OCI-LY1 (cell line): ENCODE results near the gene KCNT2.

Experiments used
- H2AFZ ChIP-seq: fragments of 200-600 bp; sonication (generic), shearing (Covaris generic); 2 replicates; pipeline ENCODE4 v1.6.0; 2014; ENCODE audit warnings: antibody characterized with exemption, mild to moderate bottlenecking, low read length
- H3F3A ChIP-seq: fragments of 200-600 bp; sonication (generic), shearing (Covaris generic); 2 replicates; pipeline ENCODE4 v1.6.0; 2014; ENCODE audit warnings: mild to moderate bottlenecking, antibody characterized with exemption, low read length, moderate library complexity; ENCODE audit not compliant: insufficient read depth
- H3K27ac ChIP-seq: fragments of 200-600 bp; sonication (generic); 2 replicates; pipeline ENCODE4 v1.5.1; 2014; ENCODE audit warnings: low read length, mixed run types, mild to moderate bottlenecking, low read depth; ENCODE audit not compliant: poor library complexity, severe bottlenecking
- H3K27me3 ChIP-seq: fragments of 200-600 bp; sonication (generic); 2 replicates; pipeline ENCODE4 v1.6.0; 2014; ENCODE audit warnings: antibody characterized with exemption, mild to moderate bottlenecking, low read length, moderate library complexity; ENCODE audit not compliant: insufficient read depth
- H3K36me3 ChIP-seq: fragments of 200-600 bp; sonication (generic); 2 replicates; pipeline ENCODE4 v1.6.1; 2014; ENCODE audit warnings: mild to moderate bottlenecking, antibody characterized with exemption, low read length, moderate library complexity, mixed read lengths; ENCODE audit not compliant: insufficient read depth
- H3K4me1 ChIP-seq: fragments of 200-600 bp; sonication (generic); 2 replicates; pipeline ENCODE4 v1.5.1; 2014; ENCODE audit warnings: mild to moderate bottlenecking, low read length, moderate library complexity; ENCODE audit not compliant: insufficient read depth, severe bottlenecking
- H3K4me2 ChIP-seq: fragments of 200-600 bp; sonication (generic), shearing (Covaris generic); 2 replicates; pipeline ENCODE4 v1.6.1; 2014; ENCODE audit warnings: low read length
- H3K4me3 ChIP-seq: fragments of 200-600 bp; sonication (generic); 2 replicates; pipeline ENCODE4 v1.5.1; 2014; ENCODE audit warnings: low read length, low read depth, mild to moderate bottlenecking, mixed read lengths; ENCODE audit not compliant: poor library complexity, severe bottlenecking
- H3K79me2 ChIP-seq: fragments of 200-600 bp; shearing (Covaris generic); 2 replicates; pipeline ENCODE4 v1.6.1; 2016; ENCODE audit warnings: mixed run types, low read length, mixed read lengths; ENCODE audit not compliant: insufficient read depth
- H3K9ac ChIP-seq: fragments of 200-600 bp; sonication (generic), shearing (Covaris generic); 2 replicates; pipeline ENCODE4 v1.6.1; 2014; ENCODE audit warnings: mild to moderate bottlenecking, low read length, mixed read lengths
- H3K9me2 ChIP-seq: fragments of 200-600 bp; sonication (generic), shearing (Covaris generic); 2 replicates; pipeline ENCODE4 v1.6.1; 2014; ENCODE audit warnings: low read depth, mild to moderate bottlenecking, low read length, mixed read lengths
- H3K9me3 ChIP-seq: fragments of 200-600 bp; shearing (Covaris generic); 2 replicates; pipeline ENCODE4 v1.6.1; 2014; ENCODE audit warnings: low read length, mixed read lengths
- H4K20me1 ChIP-seq: fragments of 200-600 bp; sonication (generic), shearing (Covaris generic); 2 replicates; pipeline ENCODE4 v1.6.0; 2016; ENCODE audit warnings: mild to moderate bottlenecking, low read length; ENCODE audit not compliant: insufficient read depth
- EZH2 ChIP-seq: fragments of 200-600 bp; sonication (generic), shearing (Covaris generic); IDR thresholded peaks from 2 replicates; pipeline ENCODE4 v1.8.0; 2017; ENCODE audit warnings: borderline replicate concordance, mixed run types, mild to moderate bottlenecking, antibody characterized with exemption, low read length, moderate library complexity, mixed read lengths
- TF ChIP-seq, protein P1 (sequence below): fragments of 200-600 bp; sonication (generic), shearing (Covaris generic); IDR thresholded peaks from 2 replicates; pipeline ENCODE4 v1.5.1; 2017; ENCODE audit warnings: mild to moderate bottlenecking, antibody characterized with exemption, low read length, moderate library complexity, mixed read lengths

Gene KCNT2

DNA sequence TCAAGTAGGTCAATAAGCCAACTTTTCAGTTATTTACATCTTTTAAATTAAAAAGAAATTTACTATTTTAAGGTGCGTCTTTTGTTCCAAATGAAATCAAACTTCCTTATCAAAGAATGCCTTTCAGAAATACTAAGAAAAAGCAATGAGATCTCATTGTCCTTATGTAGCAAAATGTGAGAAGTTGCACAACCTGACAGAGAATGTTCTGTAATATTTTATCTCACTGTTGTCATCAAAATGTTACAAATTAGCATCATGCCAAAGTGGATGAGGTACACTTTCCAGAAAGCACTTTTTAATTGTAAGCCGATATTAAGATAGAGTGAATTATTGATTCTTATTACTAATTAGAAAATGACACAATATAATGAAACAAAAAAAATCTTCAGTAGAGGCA is 50.4 kb downstream of the KCNT2 start:
- no peaks in the 10 kb centered on the region for H3K36me3 ChIP-seq
- H3K9me2 ChIP-seq, result no peaks in the 10 kb centered on the region
- H3K4me2 ChIP-seq, result no peak overlapping the region
- no peaks in the 10 kb centered on the region for H4K20me1 ChIP-seq
- H3K79me2 ChIP-seq, result no peaks in the 10 kb centered on the region
- H3F3A ChIP-seq, result no peaks in the 10 kb centered on the region
- H3K9ac ChIP-seq, result no peak overlapping the region
- H2AFZ ChIP-seq, result no peak overlapping the region
- H3K4me1 ChIP-seq, result no peaks in the 10 kb centered on the region
- H3K27me3 ChIP-seq, result no peaks in the 10 kb centered on the region
- H3K9me3 ChIP-seq, result no peaks in the 10 kb centered on the region
- no peak overlapping the region for H3K4me3 ChIP-seq
- TF ChIP-seq EZH2, result no peak
- TF ChIP-seq, protein P1, sequence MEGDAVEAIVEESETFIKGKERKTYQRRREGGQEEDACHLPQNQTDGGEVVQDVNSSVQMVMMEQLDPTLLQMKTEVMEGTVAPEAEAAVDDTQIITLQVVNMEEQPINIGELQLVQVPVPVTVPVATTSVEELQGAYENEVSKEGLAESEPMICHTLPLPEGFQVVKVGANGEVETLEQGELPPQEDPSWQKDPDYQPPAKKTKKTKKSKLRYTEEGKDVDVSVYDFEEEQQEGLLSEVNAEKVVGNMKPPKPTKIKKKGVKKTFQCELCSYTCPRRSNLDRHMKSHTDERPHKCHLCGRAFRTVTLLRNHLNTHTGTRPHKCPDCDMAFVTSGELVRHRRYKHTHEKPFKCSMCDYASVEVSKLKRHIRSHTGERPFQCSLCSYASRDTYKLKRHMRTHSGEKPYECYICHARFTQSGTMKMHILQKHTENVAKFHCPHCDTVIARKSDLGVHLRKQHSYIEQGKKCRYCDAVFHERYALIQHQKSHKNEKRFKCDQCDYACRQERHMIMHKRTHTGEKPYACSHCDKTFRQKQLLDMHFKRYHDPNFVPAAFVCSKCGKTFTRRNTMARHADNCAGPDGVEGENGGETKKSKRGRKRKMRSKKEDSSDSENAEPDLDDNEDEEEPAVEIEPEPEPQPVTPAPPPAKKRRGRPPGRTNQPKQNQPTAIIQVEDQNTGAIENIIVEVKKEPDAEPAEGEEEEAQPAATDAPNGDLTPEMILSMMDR, result no peak
- H3K27ac ChIP-seq, result no peak overlapping the region

DNA sequence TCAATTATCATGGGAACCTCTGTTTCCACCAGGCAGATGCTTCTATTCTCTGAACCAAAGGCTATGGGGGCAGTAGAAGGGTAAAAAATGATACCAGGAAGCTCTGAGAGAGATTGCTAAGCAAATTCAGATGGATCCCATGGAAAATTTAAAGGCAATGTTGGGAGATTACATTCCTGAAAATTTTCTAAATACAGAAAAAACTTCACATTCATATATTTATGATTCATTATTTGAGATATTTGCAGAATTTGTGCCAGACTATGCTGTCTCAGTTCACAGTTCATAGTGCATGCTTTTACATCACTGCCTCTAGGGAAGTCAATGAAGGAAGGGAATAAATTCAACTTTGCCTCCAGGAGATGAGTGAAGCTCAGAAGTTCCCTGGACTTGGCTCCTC is 57.5 kb downstream of the KCNT2 start:
- Histone ChIP-seq H3K4me2 (no peak overlapping the region), H3K9ac (no peak overlapping the region), H3K27me3 (no peaks in the 10 kb centered on the region), H3K9me2 (no peaks in the 10 kb centered on the region), H4K20me1 (no peaks in the 10 kb centered on the region), H3K36me3 (no peaks in the 10 kb centered on the region), H3K27ac (no peak overlapping the region), H3K4me3 (no peak overlapping the region), H3K9me3 (no peaks in the 10 kb centered on the region), H3F3A (no peaks in the 10 kb centered on the region), H3K4me1 (no peaks in the 10 kb centered on the region), H3K79me2 (no peaks in the 10 kb centered on the region), H2AFZ (no peak overlapping the region)
- no peak for TF ChIP-seq EZH2
- TF ChIP-seq, protein P1, result no peak

GRCh38 chr1:196546272-196547111 is 61.7 kb downstream of the KCNT2 start:
- Histone ChIP-seq H3K4me2 (no peak overlapping the region), H4K20me1 (no peaks in the 10 kb centered on the region), H3K9me3 (no peaks in the 10 kb centered on the region), H3K9me2 (no peaks in the 10 kb centered on the region), H3K79me2 (no peaks in the 10 kb centered on the region), H3K27me3 (no peaks in the 10 kb centered on the region), H3K27ac (no peak overlapping the region), H3K9ac (no peak overlapping the region), H3K4me1 (no peaks in the 10 kb centered on the region), H3F3A (no peaks in the 10 kb centered on the region), H3K4me3 (no peak overlapping the region), H3K36me3 (no peaks in the 10 kb centered on the region), H2AFZ (no peak overlapping the region)
- TF ChIP-seq EZH2, result no peak
- TF ChIP-seq, protein P1, result no peak
